OCI-LY3 (cell line): ENCODE results near the gene FLYWCH1.

Source experiments
- EZH2phosphoT487 ChIP-seq: fragments of 200-600 bp; shearing (Covaris generic); IDR thresholded peaks from 2 replicates; pipeline ENCODE4 v1.6.1; 2018; ENCODE audit warnings: antibody characterized with exemption, mixed run types, low read depth
- TF ChIP-seq, protein P1 (sequence below): fragments of 200-600, 300-600 bp; sonication (generic); IDR thresholded peaks from 2 replicates; pipeline ENCODE4 v1.5.1; 2014; ENCODE audit warnings: antibody characterized with exemption, low read length, low read depth

DNA sequence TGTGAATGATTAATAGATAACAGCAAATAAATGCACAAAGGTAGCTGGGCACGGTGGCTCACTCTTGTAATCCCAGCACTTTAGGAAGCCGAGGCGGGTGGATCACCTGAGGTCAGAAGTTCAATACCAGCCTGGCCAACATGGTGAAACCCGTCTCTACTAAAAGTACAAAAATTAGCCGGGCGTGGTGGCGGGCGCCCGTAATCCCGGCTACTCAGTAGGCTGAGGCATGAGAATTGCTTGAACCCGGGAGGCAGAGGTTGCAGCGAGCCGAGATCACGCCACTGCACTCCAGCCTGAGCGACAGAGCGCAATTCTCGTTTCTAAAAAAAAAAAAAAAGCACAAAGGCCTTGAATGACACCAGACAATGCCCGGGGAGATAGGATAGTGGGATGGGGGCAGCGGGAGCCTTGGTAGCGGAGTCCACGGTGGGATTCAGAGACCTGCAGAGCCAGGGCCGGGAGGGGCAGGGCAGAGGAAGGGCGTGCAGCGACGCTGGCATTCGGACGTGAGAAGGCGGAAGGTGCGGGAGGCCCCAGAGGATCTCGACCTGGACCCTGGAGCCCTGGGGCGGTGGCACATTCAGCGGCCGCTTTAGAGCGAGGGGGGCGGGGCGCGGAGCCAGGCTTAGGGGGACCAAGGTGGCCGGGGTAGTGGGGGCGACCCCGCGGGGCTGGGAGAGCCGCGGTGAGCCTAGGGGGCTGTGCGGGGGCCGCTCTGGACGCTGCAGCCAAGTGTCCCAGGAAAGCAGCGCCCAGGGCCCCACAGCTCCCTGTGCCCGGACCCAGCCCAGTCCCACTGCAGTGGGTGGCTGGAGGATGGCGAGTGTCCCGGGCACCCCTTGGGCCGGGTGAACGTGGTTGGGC lies 29.7 kb upstream of the FLYWCH1 start:
- TF ChIP-seq, protein P1, sequence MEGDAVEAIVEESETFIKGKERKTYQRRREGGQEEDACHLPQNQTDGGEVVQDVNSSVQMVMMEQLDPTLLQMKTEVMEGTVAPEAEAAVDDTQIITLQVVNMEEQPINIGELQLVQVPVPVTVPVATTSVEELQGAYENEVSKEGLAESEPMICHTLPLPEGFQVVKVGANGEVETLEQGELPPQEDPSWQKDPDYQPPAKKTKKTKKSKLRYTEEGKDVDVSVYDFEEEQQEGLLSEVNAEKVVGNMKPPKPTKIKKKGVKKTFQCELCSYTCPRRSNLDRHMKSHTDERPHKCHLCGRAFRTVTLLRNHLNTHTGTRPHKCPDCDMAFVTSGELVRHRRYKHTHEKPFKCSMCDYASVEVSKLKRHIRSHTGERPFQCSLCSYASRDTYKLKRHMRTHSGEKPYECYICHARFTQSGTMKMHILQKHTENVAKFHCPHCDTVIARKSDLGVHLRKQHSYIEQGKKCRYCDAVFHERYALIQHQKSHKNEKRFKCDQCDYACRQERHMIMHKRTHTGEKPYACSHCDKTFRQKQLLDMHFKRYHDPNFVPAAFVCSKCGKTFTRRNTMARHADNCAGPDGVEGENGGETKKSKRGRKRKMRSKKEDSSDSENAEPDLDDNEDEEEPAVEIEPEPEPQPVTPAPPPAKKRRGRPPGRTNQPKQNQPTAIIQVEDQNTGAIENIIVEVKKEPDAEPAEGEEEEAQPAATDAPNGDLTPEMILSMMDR = no peak
- no peak for TF ChIP-seq EZH2phosphoT487
